D721Med (cell line): ENCODE data around the gene PIH1D1.
A peak's percentile ranks its signal among the peaks of the same experiment; 100 is the strongest.

ENCODE experiments used
- DNase-seq: peaks from one replicate; pipeline ENCODE4 v3.0.0; 2011; ENCODE audit warnings: low spot score; ENCODE audit not compliant: insufficient read length
- FAIRE-seq: peaks from 2 replicates; lab custom pipeline; 2011; peaks lifted over from hg19 to GRCh38; lab: Jason Lieb, UNC
- TF ChIP-seq, protein P1 (sequence below): IDR thresholded peaks from 2 replicates; pipeline ENCODE4 v1.5.1; 2012; ENCODE audit warnings: mild to moderate bottlenecking, control low read depth; ENCODE audit not compliant: insufficient read depth; ENCODE audit errors: missing control alignments

Gene PIH1D1

DNA sequence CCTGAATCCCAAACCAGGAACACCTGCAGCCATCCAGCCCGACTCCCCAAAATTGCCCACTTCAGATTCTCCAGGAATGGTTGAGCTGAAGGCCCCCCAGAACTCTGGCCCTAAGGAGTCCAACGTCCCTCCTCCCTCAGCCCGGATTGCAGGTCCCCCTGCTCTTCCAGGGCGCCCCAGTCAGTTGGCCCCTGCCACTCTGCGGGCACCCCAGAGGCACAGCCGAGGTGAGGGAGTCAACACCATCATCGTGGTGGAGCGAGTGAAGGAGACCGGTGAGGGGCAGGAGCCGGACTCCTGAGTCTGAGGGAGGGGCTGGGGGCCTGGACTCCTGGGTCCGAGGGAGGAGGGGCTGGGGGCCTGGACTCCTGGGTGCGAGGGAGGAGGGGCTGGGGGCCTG lies 24.3 kb downstream of the PIH1D1 start:
- FAIRE-seq = no peak
- TF ChIP-seq, protein P1, sequence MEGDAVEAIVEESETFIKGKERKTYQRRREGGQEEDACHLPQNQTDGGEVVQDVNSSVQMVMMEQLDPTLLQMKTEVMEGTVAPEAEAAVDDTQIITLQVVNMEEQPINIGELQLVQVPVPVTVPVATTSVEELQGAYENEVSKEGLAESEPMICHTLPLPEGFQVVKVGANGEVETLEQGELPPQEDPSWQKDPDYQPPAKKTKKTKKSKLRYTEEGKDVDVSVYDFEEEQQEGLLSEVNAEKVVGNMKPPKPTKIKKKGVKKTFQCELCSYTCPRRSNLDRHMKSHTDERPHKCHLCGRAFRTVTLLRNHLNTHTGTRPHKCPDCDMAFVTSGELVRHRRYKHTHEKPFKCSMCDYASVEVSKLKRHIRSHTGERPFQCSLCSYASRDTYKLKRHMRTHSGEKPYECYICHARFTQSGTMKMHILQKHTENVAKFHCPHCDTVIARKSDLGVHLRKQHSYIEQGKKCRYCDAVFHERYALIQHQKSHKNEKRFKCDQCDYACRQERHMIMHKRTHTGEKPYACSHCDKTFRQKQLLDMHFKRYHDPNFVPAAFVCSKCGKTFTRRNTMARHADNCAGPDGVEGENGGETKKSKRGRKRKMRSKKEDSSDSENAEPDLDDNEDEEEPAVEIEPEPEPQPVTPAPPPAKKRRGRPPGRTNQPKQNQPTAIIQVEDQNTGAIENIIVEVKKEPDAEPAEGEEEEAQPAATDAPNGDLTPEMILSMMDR = no peak
- DNase-seq = no peak

DNA sequence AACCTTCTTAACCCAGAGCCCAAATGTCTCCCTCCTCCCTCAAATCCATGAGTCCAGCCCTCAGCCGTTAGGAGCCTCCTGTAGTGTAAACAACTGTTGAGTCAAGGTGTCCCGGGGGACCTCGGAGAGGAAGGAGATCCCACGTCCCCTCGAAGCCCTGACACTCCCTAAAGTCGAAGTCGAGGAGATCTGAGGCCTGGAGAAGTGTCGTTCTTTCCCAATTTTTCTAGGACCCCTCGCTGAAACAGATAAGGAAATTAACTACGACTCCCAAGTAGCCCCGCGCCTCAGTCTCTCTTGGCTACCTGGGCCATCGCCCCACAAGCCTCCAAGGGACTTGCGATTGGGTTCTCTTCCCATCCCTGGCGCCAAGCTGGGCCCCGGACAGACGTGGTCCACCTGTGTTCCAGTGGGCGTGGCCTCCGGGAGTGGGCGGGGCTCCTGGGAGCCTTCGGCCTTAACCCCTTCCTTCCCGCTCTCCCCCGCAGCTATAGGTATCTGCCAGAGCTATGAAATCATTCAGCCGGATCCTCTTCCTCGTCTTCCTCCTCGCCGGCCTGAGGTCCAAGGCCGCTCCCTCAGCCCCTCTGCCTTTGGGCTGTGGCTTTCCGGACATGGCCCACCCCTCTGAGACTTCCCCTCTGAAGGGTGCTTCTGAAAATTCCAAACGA lies 25.6 kb downstream of the PIH1D1 start:
- TF ChIP-seq, protein P1 = no peak
- DNase-seq (no peak), FAIRE-seq (no peak)

DNA sequence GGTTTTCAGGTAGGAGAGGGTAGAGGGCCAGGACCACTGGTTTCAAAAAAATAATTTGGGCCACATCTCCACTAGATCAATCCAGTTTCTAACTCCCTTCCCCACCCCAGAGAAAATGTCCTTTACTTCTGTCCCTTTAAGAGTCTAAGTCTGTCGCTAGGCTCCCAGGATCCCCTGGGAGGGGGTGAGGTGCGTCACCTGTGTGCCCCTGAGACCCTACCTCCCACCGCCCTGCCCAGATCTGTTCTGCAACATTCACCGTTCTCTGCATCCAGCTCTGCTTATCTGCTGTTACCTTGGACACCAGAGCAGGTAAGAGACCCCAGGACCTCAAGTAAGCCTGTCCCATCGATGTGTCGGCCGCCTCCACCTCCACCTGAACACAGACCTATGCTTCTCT lies 26.4 kb downstream of the PIH1D1 start, which contains the start of gene GFY:
GFY (plus strand) TSS at position 211 of the 400 bp plus-strand sequence. CDS start 1,043 bp downstream, outside the sequence.
- DNase-seq (no peak), FAIRE-seq (no peak)
- TF ChIP-seq, protein P1 = no peak

DNA sequence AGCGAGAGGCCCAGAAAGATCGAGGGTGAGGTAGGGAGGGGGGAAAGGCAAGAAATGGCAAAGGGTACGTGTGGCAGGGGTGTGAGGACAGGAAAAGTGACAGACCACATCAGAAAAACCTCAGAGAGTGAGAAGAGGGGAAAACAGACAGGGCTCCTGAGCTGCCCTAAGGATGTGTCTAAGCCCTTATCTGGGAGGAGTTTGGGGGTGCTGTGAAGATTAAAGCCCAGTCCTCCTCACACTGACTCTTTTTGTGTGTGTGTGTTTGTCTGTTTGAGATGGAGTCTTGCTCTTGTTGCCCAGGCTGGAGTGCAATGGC lies 27.7 kb downstream of the PIH1D1 start:
- FAIRE-seq = no peak
- TF ChIP-seq, protein P1 = no peak
- DNase-seq = no peak

DNA sequence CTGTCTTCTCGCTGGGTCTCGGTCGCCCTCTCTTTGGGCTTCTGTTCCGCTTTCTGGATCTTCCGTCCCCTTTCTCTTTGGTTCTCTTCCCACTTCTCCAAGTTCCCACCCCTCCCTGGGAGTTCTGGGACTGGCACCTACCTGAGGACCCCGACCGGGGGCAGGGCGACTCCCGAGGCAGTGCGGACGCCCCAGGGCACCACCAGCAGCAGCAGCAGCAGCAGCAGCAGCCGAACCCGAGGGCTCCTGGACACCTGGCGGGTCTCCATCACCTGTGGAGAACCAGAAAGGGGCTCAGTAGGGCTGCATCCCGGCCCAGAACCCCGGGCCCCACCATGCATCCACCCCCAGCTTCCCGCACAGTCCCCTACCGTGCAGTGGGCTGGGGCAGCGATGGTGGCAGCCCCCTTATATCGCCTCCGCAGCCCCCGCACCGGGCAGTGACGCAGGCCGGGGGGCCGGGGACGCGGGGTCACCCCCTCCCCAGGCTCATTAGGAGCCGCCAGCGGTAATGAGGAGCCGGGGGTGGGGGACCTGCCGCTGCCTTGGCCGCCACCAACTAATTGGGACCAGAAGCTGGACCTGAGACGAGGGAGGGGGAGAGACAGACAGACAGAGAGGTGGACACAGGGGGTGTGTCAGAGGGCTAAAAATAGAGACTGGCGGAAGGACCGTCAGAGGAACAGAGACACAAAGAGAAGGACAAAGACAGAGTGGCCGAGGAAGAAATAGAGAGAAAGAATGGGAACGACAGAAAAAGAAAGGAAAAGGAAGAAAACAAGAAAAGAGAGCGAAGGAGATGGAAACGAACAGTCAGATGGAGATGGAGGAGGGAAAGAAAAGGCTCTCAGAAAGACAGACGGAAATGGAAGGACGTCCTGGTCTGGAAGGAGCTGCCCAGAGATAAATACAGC lies 28.3 kb downstream of the PIH1D1 start, which contains the start of gene PTH2:
PTH2 (minus strand) TSS at position 371 of the 914 bp plus-strand sequence; CDS start at position 269, 102 bp downstream.
- FAIRE-seq (no peak), DNase-seq (no peak)
- TF ChIP-seq, protein P1 = no peak

DNA sequence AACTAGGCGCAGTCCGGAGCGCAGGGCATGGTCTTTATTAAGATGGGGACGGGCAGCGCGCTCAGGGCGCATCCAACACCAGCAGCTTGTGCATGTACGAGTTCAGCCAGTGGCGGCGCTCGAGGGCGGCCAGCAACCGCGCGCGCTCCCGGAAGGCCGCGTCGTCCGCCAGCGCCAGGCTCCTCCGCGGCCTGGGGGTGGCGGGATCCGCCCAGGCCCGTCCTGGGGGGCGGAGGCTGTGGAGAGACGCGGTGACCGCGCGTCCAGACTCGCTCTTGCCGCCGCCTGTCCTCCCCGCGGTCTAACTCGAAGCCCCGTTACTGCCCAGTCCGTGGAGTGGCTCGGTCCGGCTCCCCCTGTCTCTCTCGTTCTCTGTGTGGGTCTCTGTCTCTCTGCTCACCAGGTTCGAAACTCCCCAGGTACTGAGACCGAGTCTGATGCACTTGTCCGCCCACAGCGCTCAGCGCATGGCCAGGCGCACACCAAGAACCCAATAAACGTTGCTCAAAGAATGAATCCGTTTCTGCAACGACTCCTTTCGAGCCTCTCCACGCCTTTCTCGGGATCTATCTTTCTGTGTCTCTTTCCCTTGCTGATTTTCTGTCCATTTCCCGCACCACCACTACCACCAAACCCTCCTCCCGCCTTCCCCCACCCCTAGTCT lies 29.1 kb downstream of the PIH1D1 start:
- DNase-seq = no peak
- TF ChIP-seq, protein P1 = peak; percentile 24
- no peak for FAIRE-seq
